SW480 (cell line): Measurements from ENCODE around the gene DPM2.
A peak's percentile ranks its signal among the peaks of the same experiment; 100 is the strongest.

Experiments
- DNase-seq: peaks from one replicate; pipeline ENCODE4 v3.0.0-alpha.2; 2016; ENCODE audit warnings: low spot score

Gene DPM2

GRCh38 chr9:127918183-127919107 lies 19.2 kb downstream of the DPM2 start:
- no peak for DNase-seq

- no peak for DNase-seq
Measured at GRCh38 chr9:127917603-127918002, 20.1 kb downstream of the DPM2 start.

GRCh38 chr9:127916720-127917581 lies 20.7 kb downstream of the DPM2 start, which contains the start of gene ST6GALNAC4:
TSS of gene ST6GALNAC4 (minus strand) at chr9:127917041. CDS start at chr9:127916419, 622 bp downstream.
- DNase-seq, result peak; percentile 84

- DNase-seq, result no peak
Measured at GRCh38 chr9:127915801-127916719, 21.6 kb downstream of the DPM2 start.

GRCh38 chr9:127915325-127915752 lies 22.3 kb downstream of the DPM2 start:
- no peak for DNase-seq

- DNase-seq, result no peak
Measured at GRCh38 chr9:127913682-127914081, 24.0 kb downstream of the DPM2 start.

- no peak for DNase-seq
Measured at GRCh38 chr9:127912882-127913281, 24.8 kb downstream of the DPM2 start.

- no peak for DNase-seq
Measured at GRCh38 chr9:127912296-127912695, 25.4 kb downstream of the DPM2 start.

- DNase-seq, result no peak
Measured at GRCh38 chr9:127910613-127911205, 26.9 kb downstream of the DPM2 start.

GRCh38 chr9:127909839-127910273 lies 27.8 kb downstream of the DPM2 start:
- no peak for DNase-seq

- DNase-seq, result no peak
Measured at GRCh38 chr9:127908660-127908926, 29.1 kb downstream of the DPM2 start.

GRCh38 chr9:127907867-127908659 lies 29.6 kb downstream of the DPM2 start:
- DNase-seq, result no peak

- no peak for DNase-seq
Measured at GRCh38 chr9:127905788-127906191, 31.9 kb downstream of the DPM2 start.

GRCh38 chr9:127905004-127905728 lies 32.5 kb downstream of the DPM2 start:
- no peak for DNase-seq

GRCh38 chr9:127904561-127905003 lies 33.1 kb downstream of the DPM2 start:
- no peak for DNase-seq

GRCh38 chr9:127903557-127904475 lies 33.8 kb downstream of the DPM2 start:
- DNase-seq, result peak; percentile 75

GRCh38 chr9:127899128-127899943 lies 38.3 kb downstream of the DPM2 start, which contains the start of gene ST6GALNAC6:
TSS of gene ST6GALNAC6 (minus strand) at chr9:127899603. CDS start at chr9:127897981, 1,622 bp downstream.
- DNase-seq, result no peak
